DOHH2 (cell line): ENCODE results near the gene C6orf136.

Source experiments
- CTCF ChIP-seq: fragments of 200-600 bp; sonication (generic); IDR thresholded peaks from one replicate; pipeline ENCODE4 v1.5.1; 2014; ENCODE audit warnings: antibody characterized with exemption, mild to moderate bottlenecking, low read depth, low read length; ENCODE audit not compliant: poor library complexity, severe bottlenecking
- EZH2phosphoT487 ChIP-seq: fragments of 200-600 bp; sonication (generic); IDR thresholded peaks from 2 replicates; pipeline ENCODE4 v1.6.1; 2017; ENCODE audit warnings: borderline replicate concordance, mild to moderate bottlenecking, antibody characterized with exemption, low read length, moderate library complexity, mixed read lengths

DNA sequence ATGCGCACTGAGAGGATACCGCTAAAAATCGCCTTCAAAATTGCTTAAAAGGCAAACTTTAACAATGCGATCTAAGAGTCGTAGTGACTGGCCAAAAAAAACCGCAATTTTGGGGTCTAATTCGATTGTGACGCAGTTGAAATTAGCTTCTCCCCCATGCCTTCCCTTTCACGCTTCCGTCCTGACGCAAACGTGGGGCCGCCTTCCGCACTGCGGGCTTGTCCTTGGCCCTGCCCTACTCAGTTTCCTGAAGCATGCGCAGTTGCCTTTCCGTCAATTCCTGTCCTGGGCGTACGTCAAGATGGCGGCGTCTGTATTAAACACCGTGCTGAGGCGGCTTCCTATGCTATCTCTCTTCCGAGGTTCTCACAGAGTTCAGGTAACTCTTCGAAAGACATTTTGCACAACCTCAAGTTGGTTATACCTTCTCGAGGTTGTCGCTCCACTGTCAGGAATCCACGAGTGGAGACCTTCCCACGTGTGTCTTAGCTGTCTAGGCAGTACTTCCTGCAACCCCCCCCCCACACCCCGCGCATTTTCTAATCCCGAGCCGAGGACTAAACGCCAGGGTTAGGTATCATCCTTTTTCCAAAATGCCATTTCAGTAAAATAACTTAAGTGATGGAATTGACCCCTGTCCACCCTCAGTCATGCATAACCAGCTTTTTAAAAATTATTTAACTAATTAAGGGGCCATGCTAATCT lies 29.2 kb upstream of the C6orf136 start, which contains the start of gene MRPS18B:
- TF ChIP-seq CTCF (no peak), EZH2phosphoT487 (no peak)
